HepG2 (cell line): ENCODE results near the gene HCRT. TPM values are rescaled to one million over a fixed set of nuclear protein-coding genes. Genes with fewer than 3 reads are reported as not detected.
A peak's percentile ranks its signal among the peaks of the same experiment; 100 is the strongest.

Experiments used
- ATF7 ChIP-seq, 2 experiments: fragments of 450-650 bp in 1 of 2; sonication (generic) in 1 of 2; formaldehyde crosslinking in 1 of 2; IDR thresholded peaks; 2 replicates each; pipeline versions ENCODE4 v1.4.0 to v1.6.1; 2016 to 2020; ENCODE audit warnings: antibody characterized with exemption in 1 of 2, mild to moderate bottlenecking in 1 of 2, missing genetic modification reagents in 1 of 2
- BCL6 ChIP-seq: IDR thresholded peaks from 2 replicates; pipeline ENCODE4 v1.6.1; 2016; ENCODE audit warnings: missing genetic modification reagents, missing compliant biosample characterization
- EHMT2 ChIP-seq: fragments of 200-600 bp; sonication (generic); IDR thresholded peaks from 2 replicates; pipeline ENCODE4 v1.7.0; 2017; ENCODE audit warnings: antibody characterized with exemption, low read depth, low read length, borderline replicate concordance
- ETV6 ChIP-seq: sonication (generic); formaldehyde crosslinking; conservative IDR thresholded peaks from 2 replicates; pipeline ENCODE4 v1.4.0; 2020; ENCODE audit warnings: missing genetic modification reagents
- GFI1 ChIP-seq: sonication (generic); formaldehyde crosslinking; IDR thresholded peaks from 2 replicates; pipeline ENCODE4 v1.5.0; 2020; ENCODE audit warnings: missing genetic modification reagents, mild to moderate bottlenecking, borderline replicate concordance
- GMEB2 ChIP-seq: IDR thresholded peaks from 2 replicates; pipeline ENCODE4 v1.6.1; 2016; ENCODE audit warnings: missing biosample characterization, missing genetic modification reagents, low read depth
- ISX ChIP-seq: sonication (generic); formaldehyde crosslinking; conservative IDR thresholded peaks from 2 replicates; pipeline ENCODE4 v1.5.0; 2020; ENCODE audit warnings: missing genetic modification reagents
- KDM3A ChIP-seq: IDR thresholded peaks from 2 replicates; pipeline ENCODE4 v1.6.1; 2018; ENCODE audit warnings: low read depth, missing compliant biosample characterization
- MAX ChIP-seq: IDR thresholded peaks from 2 replicates; pipeline ENCODE4 v1.6.1; 2012; ENCODE audit warnings: inconsistent platforms
- MEIS1 ChIP-seq: sonication (generic); formaldehyde crosslinking; IDR thresholded peaks from 2 replicates; pipeline ENCODE4 v1.9.0; 2021; ENCODE audit warnings: mild to moderate bottlenecking, missing genetic modification reagents, moderate library complexity, borderline replicate concordance
- MXI1 ChIP-seq: IDR thresholded peaks from 3 replicates; pipeline ENCODE4 v1.6.1; 2012; ENCODE audit warnings: low read depth, low read length, inconsistent platforms, borderline replicate concordance
- PCBP1 ChIP-seq: fragments of 200-400 bp; formaldehyde crosslinking; IDR thresholded peaks from 2 replicates; pipeline ENCODE4 v1.6.1; 2017; ENCODE audit warnings: mild to moderate bottlenecking, low read depth, low read length, borderline replicate concordance
- RAD21 ChIP-seq: fragments of 450-650 bp; formaldehyde crosslinking; IDR thresholded peaks from 2 replicates; pipeline ENCODE4 v1.5.0; 2020; ENCODE audit warnings: mild to moderate bottlenecking
- SALL1 ChIP-seq: sonication (generic); formaldehyde crosslinking; IDR thresholded peaks from 2 replicates; pipeline ENCODE4 v1.8.0; 2022; ENCODE audit warnings: mild to moderate bottlenecking, missing genetic modification reagents
- SPEN ChIP-seq: sonication (generic); formaldehyde crosslinking; IDR thresholded peaks from 2 replicates; pipeline ENCODE4 v1.5.1; 2020; ENCODE audit warnings: low read depth, mild to moderate bottlenecking, missing genetic modification reagents
- ZBTB39 ChIP-seq: sonication (generic); formaldehyde crosslinking; IDR thresholded peaks from 2 replicates; pipeline ENCODE4 v1.5.0; 2020; ENCODE audit warnings: missing genetic modification reagents
- ZFP37 ChIP-seq: sonication (generic); formaldehyde crosslinking; IDR thresholded peaks from 2 replicates; pipeline ENCODE4 v1.4.0; 2020; ENCODE audit warnings: missing genetic modification reagents, borderline replicate concordance
- ZNF317 ChIP-seq: sonication (generic); formaldehyde crosslinking; IDR thresholded peaks from 2 replicates; pipeline ENCODE4 v1.5.0; 2020; ENCODE audit warnings: mild to moderate bottlenecking, missing genetic modification reagents
- ZNF609 ChIP-seq: sonication (generic); formaldehyde crosslinking; IDR thresholded peaks from 2 replicates; pipeline ENCODE4 v1.4.0; 2020; ENCODE audit warnings: mild to moderate bottlenecking, missing genetic modification reagents, borderline replicate concordance
- ZNF644 ChIP-seq: IDR thresholded peaks from 2 replicates; pipeline ENCODE4 v1.6.1; 2016; ENCODE audit warnings: low read depth
- polyA plus RNA-seq, 8 experiments: library from polyadenylated mRNA; depleted of rRNA in 3 of 8; stranded (reverse) in 7 of 8; unstranded in 1 of 8; fragments of >200 nt; fragmentation: Illumina TruSeq in 4 of 8; extraction: Trizol in 4 of 8; gene quantifications; 2 replicates each; pipeline versions ENCODE4 v1.2.1 to v1.2.3, GENCODE V29; 2011 to 2016; ENCODE audit warnings: low read depth in 4 of 8, missing spikeins in 1 of 8, mixed read lengths in 1 of 8; ENCODE audit not compliant: insufficient read depth in 1 of 8
- total RNA-seq, 5 experiments: library from RNA; depleted of rRNA; stranded (reverse); fragments of >200 nt; fragmentation: Illumina TruSeq; extraction: Trizol; gene quantifications; 2 replicates each; pipeline ENCODE4 v1.2.3, GENCODE V29; 2016; ENCODE audit warnings: low read depth in 1 of 5

HCRT gene
- total and polyA plus RNA-seq, 2 of the 13 experiments (the other 11 are each of a cell fraction or from before 2014, with no cell fraction given): not detected

GRCh38 chr17:42180922-42181850, 4.1 kb downstream of the HCRT start, which contains the start of gene KCNH4 (continued):
- 0 out of 2 replicates have a peak, but pooled peaks have one; percentile 21 for TF ChIP-seq MEIS1
- TF ChIP-seq ETV6 (CRISPR knock-in tag): no peak; the same call in 1 of the 2 replicates
- TF ChIP-seq MAX: peak; percentile 91
- peak; percentile 48; the same call in 1 of the 2 replicates for TF ChIP-seq RAD21 (CRISPR knock-in tag)
- no peak for TF ChIP-seq ZBTB39 (CRISPR knock-in tag)
- peak; percentile 57; the same call in 1 of the 2 replicates for TF ChIP-seq SALL1 (CRISPR knock-in tag)
- TF ChIP-seq ZNF317 (CRISPR knock-in tag): no peak
- TF ChIP-seq ZFP37 (CRISPR knock-in tag): no peak
- TF ChIP-seq EHMT2: peak; percentile 88; the same call in 1 of the 2 replicates
- 0 out of 2 replicates have a peak, but pooled peaks have one; percentile 65 for TF ChIP-seq PCBP1
- TF ChIP-seq GFI1 (CRISPR knock-in tag): no peak
- peak; percentile 43; the same call in 1 of the 3 replicates for TF ChIP-seq MXI1
- 0 out of 2 replicates have a peak, but pooled peaks have one; percentile 38 for TF ChIP-seq SPEN (CRISPR knock-in tag)
- no peak for TF ChIP-seq ATF7 (IDR thresholded peaks at IDR 0.05)
- 0 out of 2 replicates have a peak, but pooled peaks have one; percentile 19 for TF ChIP-seq ATF7 (CRISPR knock-in tag; IDR thresholded peaks at IDR 0.05)
- no peak for TF ChIP-seq BCL6 (CRISPR knock-in tag)
- TF ChIP-seq GMEB2 (CRISPR knock-in tag): no peak
- no peak for TF ChIP-seq ISX (CRISPR knock-in tag)
- TF ChIP-seq KDM3A: no peak
- peak; percentile 75; the same call in 1 of the 2 replicates for TF ChIP-seq ZNF644 (CRISPR knock-in tag)
- TF ChIP-seq ZNF609 (CRISPR knock-in tag): no peak
